ENCODE data around the gene ATP1B3. TPM values are rescaled to one million over a fixed set of nuclear protein-coding genes. Genes with fewer than 3 reads are reported as not detected.
A peak's percentile ranks its signal among the peaks of the same experiment; 100 is the strongest.

ATP1B3 gene
- total and polyA plus RNA-seq, 9 of the 15 experiments (the other 6 are each of a cell fraction or from before 2014, with no cell fraction given), result 48.3 to 202 (median 123) TPM

DNA sequence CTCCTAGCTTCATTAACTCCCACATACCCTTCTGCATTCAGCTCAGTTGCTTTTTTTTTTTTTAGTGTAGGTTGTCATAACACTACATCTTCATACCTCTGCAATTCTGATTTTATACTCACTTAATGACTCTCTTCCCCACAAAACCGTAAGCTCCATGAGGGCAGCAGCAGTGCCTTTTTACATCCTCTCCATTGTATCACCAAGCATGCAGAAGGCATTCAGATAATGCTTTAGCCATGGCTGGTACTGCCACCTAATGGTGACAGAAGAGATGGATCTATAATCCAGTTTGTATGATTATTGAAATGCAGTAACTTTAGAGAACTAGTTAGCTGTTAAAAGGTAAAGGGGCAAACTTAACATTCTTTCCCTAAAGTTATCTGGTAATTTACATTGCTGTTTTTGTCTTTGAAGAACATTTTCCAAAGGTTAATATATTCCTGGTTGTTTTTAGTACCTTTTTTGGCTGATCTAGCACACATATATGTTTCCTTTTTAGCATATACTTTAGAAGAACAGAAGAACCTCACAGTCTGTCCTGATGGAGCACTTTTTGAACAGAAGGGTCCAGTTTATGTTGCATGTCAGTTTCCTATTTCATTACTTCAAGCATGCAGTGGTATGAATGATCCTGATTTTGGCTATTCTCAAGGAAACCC, 36.8 kb downstream of the ATP1B3 start (continued):
- TF ChIP-seq, protein P1, sequence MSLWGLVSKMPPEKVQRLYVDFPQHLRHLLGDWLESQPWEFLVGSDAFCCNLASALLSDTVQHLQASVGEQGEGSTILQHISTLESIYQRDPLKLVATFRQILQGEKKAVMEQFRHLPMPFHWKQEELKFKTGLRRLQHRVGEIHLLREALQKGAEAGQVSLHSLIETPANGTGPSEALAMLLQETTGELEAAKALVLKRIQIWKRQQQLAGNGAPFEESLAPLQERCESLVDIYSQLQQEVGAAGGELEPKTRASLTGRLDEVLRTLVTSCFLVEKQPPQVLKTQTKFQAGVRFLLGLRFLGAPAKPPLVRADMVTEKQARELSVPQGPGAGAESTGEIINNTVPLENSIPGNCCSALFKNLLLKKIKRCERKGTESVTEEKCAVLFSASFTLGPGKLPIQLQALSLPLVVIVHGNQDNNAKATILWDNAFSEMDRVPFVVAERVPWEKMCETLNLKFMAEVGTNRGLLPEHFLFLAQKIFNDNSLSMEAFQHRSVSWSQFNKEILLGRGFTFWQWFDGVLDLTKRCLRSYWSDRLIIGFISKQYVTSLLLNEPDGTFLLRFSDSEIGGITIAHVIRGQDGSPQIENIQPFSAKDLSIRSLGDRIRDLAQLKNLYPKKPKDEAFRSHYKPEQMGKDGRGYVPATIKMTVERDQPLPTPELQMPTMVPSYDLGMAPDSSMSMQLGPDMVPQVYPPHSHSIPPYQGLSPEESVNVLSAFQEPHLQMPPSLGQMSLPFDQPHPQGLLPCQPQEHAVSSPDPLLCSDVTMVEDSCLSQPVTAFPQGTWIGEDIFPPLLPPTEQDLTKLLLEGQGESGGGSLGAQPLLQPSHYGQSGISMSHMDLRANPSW (CRISPR knock-in tag; IDR thresholded peaks at IDR 0.05), result no peak
- TF ChIP-seq ZNF184 (CRISPR knock-in tag; IDR thresholded peaks at IDR 0.05) (no peak), PRPF4 (IDR thresholded peaks at IDR 0.05; ENCODE audit: insufficient read depth, low read depth, low read length, poor library complexity, severe bottlenecking) (no peak), MXI1 (IDR thresholded peaks at IDR 0.05; ENCODE audit: low read depth, low read length) (no peak), CBX1 (IDR thresholded peaks at IDR 0.05; ENCODE audit: low read depth) (peak; percentile 75; the same call in 1 of the 2 replicates), KLF6 (CRISPR knock-in tag; IDR thresholded peaks at IDR 0.05; ENCODE audit: borderline replicate concordance) (no peak), NRF1 (conservative IDR thresholded peaks at IDR 0.05 in 1 of 2, IDR thresholded peaks at IDR 0.05 in 1 of 2) (no peak), SREBF1 (IDR thresholded peaks at IDR 0.05; ENCODE audit: borderline replicate concordance, low read depth, low read length) (no peak), NFE2L1 (tag; IDR thresholded peaks at IDR 0.05; ENCODE audit: borderline replicate concordance, low read depth) (no peak), CREB1 (IDR thresholded peaks at IDR 0.05) (no peak), CREB1 (CRISPR knock-in tag; IDR thresholded peaks at IDR 0.05) (no peak), BCL6 (CRISPR knock-in tag; IDR thresholded peaks at IDR 0.05) (no peak), TRIM24 (IDR thresholded peaks at IDR 0.05) (peak; percentile 52 to 89), ZSCAN29 (IDR thresholded peaks at IDR 0.05) (no peak)
- TF ChIP-seq, protein P2, sequence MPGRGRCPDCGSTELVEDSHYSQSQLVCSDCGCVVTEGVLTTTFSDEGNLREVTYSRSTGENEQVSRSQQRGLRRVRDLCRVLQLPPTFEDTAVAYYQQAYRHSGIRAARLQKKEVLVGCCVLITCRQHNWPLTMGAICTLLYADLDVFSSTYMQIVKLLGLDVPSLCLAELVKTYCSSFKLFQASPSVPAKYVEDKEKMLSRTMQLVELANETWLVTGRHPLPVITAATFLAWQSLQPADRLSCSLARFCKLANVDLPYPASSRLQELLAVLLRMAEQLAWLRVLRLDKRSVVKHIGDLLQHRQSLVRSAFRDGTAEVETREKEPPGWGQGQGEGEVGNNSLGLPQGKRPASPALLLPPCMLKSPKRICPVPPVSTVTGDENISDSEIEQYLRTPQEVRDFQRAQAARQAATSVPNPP (IDR thresholded peaks at IDR 0.05; ENCODE audit: borderline replicate concordance, insufficient read depth, insufficient read length), result no peak
- TF ChIP-seq, protein P3, sequence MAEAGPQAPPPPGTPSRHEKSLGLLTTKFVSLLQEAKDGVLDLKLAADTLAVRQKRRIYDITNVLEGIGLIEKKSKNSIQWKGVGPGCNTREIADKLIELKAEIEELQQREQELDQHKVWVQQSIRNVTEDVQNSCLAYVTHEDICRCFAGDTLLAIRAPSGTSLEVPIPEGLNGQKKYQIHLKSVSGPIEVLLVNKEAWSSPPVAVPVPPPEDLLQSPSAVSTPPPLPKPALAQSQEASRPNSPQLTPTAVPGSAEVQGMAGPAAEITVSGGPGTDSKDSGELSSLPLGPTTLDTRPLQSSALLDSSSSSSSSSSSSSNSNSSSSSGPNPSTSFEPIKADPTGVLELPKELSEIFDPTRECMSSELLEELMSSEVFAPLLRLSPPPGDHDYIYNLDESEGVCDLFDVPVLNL (CRISPR knock-in tag; IDR thresholded peaks at IDR 0.05; ENCODE audit: low read depth), result no peak
- TF ChIP-seq, protein P4, sequence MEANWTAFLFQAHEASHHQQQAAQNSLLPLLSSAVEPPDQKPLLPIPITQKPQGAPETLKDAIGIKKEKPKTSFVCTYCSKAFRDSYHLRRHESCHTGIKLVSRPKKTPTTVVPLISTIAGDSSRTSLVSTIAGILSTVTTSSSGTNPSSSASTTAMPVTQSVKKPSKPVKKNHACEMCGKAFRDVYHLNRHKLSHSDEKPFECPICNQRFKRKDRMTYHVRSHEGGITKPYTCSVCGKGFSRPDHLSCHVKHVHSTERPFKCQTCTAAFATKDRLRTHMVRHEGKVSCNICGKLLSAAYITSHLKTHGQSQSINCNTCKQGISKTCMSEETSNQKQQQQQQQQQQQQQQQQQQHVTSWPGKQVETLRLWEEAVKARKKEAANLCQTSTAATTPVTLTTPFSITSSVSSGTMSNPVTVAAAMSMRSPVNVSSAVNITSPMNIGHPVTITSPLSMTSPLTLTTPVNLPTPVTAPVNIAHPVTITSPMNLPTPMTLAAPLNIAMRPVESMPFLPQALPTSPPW (CRISPR knock-in tag; IDR thresholded peaks at IDR 0.05), result no peak
- TF ChIP-seq, protein P5, sequence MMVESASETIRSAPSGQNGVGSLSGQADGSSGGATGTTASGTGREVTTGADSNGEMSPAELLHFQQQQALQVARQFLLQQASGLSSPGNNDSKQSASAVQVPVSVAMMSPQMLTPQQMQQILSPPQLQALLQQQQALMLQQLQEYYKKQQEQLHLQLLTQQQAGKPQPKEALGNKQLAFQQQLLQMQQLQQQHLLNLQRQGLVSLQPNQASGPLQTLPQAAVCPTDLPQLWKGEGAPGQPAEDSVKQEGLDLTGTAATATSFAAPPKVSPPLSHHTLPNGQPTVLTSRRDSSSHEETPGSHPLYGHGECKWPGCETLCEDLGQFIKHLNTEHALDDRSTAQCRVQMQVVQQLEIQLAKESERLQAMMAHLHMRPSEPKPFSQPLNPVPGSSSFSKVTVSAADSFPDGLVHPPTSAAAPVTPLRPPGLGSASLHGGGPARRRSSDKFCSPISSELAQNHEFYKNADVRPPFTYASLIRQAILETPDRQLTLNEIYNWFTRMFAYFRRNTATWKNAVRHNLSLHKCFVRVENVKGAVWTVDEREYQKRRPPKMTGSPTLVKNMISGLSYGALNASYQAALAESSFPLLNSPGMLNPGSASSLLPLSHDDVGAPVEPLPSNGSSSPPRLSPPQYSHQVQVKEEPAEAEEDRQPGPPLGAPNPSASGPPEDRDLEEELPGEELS (CRISPR knock-in tag; IDR thresholded peaks at IDR 0.05; ENCODE audit: borderline replicate concordance), result no peak
- TF ChIP-seq, protein P6, sequence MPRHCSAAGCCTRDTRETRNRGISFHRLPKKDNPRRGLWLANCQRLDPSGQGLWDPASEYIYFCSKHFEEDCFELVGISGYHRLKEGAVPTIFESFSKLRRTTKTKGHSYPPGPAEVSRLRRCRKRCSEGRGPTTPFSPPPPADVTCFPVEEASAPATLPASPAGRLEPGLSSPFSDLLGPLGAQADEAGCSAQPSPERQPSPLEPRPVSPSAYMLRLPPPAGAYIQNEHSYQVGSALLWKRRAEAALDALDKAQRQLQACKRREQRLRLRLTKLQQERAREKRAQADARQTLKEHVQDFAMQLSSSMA (CRISPR knock-in tag; IDR thresholded peaks at IDR 0.05), result no peak
